22Rv1 (cell line): ENCODE measurements around the gene FZD7.

ENCODE experiments used
- H3K27ac ChIP-seq: fragments of 450-650 bp; 2 replicates; pipeline ENCODE4 v1.5.1; 2017
- ZFX ChIP-seq: fragments of 450-650 bp; IDR thresholded peaks from 2 replicates; pipeline ENCODE4 v1.6.1; 2017; ENCODE audit warnings: antibody characterized with exemption, borderline replicate concordance
- TF ChIP-seq, protein P1 (sequence below): fragments of 450-650 bp; IDR thresholded peaks from 2 replicates; pipeline ENCODE4 v1.5.1; 2017; ENCODE audit warnings: mild to moderate bottlenecking

The FZD7 gene

DNA sequence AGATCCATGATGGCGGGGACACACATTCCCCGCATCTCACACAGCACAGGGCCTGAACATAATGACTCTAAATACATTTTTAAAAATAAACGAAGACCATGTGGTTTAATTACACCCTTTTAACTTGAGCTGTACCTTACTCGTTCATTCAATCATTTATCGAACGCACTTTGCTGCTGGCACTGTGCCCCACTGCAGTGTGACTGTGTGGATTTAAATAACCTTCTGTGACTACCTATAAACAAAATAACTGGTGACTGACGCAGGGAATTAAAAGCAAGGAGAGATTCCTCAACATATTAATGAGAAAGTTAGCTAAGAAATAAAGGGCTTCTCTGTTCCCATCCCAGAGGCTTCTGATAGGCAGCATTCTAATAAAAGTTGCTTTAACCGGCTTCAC is 10.9 kb upstream of the FZD7 start:
- H3K27ac ChIP-seq = no peak overlapping the region
- TF ChIP-seq, protein P1, sequence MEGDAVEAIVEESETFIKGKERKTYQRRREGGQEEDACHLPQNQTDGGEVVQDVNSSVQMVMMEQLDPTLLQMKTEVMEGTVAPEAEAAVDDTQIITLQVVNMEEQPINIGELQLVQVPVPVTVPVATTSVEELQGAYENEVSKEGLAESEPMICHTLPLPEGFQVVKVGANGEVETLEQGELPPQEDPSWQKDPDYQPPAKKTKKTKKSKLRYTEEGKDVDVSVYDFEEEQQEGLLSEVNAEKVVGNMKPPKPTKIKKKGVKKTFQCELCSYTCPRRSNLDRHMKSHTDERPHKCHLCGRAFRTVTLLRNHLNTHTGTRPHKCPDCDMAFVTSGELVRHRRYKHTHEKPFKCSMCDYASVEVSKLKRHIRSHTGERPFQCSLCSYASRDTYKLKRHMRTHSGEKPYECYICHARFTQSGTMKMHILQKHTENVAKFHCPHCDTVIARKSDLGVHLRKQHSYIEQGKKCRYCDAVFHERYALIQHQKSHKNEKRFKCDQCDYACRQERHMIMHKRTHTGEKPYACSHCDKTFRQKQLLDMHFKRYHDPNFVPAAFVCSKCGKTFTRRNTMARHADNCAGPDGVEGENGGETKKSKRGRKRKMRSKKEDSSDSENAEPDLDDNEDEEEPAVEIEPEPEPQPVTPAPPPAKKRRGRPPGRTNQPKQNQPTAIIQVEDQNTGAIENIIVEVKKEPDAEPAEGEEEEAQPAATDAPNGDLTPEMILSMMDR = no peak
- no peak for TF ChIP-seq ZFX

DNA sequence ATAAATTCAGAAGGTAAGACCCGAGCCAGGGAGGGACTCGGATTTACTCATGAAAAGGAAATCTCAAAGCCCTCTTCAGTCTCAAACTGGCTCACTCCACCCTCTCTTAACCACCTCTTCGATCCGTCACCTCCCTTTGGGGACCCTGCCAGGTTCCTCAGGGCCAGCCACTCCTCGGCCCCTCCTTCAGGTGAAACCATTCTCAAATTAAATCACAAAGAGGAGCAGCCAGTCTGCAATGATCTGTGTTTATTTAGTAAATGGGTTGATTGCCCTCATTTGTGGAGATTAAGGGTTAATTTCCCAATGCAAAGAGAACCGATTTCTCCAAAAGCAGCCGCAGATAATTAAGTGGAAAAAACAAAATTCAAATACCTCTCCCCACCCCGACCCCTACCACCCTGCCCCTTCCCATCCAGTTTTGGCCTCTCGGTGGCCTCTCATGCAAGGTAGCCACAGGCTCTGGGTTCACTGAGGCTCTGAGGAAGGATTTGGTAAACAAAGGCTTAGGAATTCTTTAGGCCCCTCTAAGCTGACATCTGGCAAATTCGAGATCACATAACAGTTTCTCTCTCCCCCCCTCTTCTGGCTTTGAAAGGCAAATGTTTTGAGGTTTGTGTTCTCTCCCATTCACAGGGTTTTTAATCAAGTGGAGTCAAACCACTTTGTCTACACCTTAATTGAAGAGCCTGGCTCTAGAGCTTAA is 10.3 kb upstream of the FZD7 start:
- no peak overlapping the region for H3K27ac ChIP-seq
- TF ChIP-seq, protein P1 = no peak
- no peak for TF ChIP-seq ZFX

DNA sequence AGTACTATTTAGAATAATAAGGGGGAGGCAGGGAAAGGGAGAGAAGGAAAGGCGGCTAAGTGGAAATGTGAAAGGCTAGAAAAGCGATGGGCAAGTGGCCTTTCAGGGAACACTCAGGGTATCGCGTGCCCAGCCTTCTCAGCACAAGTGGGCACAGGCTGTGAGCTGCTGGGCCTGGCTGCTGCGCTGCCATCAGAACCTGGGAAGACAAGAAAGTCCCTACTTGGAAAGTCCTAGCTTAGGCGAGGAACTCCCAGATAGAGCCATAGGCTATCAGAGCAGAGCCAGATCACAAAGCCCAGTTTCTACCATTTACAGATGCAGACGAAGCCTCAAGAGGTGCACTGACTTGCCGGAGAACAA is 9.8 kb upstream of the FZD7 start:
- no peak overlapping the region for H3K27ac ChIP-seq
- TF ChIP-seq ZFX = no peak
- TF ChIP-seq, protein P1 = no peak

DNA sequence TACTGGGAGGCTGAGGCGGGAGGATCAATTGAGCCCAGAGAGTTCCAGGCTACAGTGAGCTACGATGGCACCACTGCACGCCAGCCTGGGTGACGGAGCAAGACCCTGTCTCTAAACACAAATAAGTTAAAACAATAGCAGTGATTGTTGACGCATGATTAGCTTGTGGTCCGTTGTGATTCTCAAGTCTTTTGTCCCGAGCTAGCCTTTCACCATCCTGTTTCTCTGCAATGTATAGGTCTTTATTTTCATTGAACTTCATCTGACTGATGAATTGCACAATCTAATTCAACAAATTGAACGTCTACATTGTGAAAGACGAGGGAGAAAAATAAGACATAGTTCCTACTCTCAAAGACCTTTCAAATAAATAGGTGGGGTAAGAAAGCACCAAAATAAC is 8.8 kb upstream of the FZD7 start:
- TF ChIP-seq, protein P1 = no peak
- no peak for TF ChIP-seq ZFX
- H3K27ac ChIP-seq = no peak overlapping the region

DNA sequence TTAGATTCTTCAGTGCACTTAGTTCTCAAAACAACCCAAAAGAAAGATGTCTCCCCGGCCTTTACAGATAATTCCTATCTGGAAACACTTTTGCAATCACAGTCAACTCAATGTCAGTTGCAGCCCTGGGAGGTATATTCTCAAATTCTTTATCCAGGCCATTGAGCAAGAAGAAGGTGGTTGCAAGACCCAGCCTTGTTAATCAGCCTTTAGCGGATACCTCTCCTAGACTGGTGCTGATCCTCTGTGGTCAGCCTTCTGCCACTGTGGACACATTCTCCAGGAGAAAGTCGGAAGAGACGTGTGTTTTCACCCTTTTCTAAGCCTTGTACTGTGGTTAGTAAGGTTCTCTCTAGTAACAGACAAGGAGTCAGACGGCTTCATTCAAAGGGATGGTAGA is 7.8 kb upstream of the FZD7 start:
- no peak overlapping the region for H3K27ac ChIP-seq
- TF ChIP-seq ZFX = no peak
- TF ChIP-seq, protein P1 = no peak

DNA sequence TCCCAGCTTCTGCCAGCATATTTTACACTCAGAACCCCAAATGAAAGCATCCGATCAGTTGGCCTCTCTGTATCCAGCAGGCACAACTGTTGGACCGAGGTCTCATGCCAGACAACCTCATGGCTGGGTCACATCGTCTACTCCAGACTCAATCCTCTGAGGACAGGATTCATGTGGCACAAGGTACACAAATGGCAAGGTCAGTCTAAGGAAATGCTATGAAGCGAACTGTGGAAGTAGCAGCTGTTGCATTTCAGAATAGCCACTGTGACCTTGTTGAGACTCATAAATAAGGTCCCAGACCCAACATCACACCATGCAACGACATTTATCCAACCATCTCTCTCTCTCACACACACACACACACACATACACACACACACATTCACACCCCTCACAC is 7.1 kb upstream of the FZD7 start:
- H3K27ac ChIP-seq = no peak overlapping the region
- TF ChIP-seq, protein P1 = no peak
- no peak for TF ChIP-seq ZFX

DNA sequence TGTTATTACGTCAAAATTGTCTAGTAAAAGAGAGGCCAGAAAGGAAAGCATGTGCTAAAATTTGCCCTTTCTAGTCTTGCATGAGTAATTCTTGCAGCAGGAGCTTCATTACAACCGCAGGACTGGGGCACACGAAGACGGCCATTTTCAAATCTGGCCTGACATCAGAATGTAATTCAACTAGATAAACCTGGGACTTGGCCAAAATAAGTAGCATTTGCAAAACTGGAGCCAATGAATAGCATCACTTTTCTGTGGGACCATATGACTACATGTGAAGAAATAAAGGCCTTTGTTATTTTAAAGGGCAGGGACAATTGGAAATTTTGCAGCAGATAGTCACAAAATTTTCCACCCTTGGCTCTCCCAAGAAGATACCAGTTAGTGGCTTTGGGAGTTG is 3.0 kb upstream of the FZD7 start:
- no peak overlapping the region for H3K27ac ChIP-seq
- TF ChIP-seq, protein P1 = no peak
- TF ChIP-seq ZFX = no peak
